K562 (cell line): Measurements from ENCODE around the gene RIPPLY3. TPM values are rescaled to one million over a fixed set of nuclear protein-coding genes. Genes with fewer than 3 reads are reported as not detected.

ENCODE experiments used
- ARID3A ChIP-seq: IDR thresholded peaks from 2 replicates; pipeline ENCODE4 v1.6.1; 2012; ENCODE audit warnings: low read depth, low read length, improper control_type of control experiment, borderline replicate concordance
- CREB3L1 ChIP-seq: fragments of 450-650 bp; IDR thresholded peaks from 2 replicates; pipeline ENCODE4 v1.6.1; 2014; ENCODE audit warnings: low read depth, mild to moderate bottlenecking, moderate library complexity, borderline replicate concordance
- CUX1 ChIP-seq: fragments of 200-800 bp; sonication (Bioruptor generic); IDR thresholded peaks from 2 replicates; pipeline ENCODE4 v1.6.1; 2016; ENCODE audit warnings: missing genetic modification characterization, missing compliant biosample characterization
- DEAF1 ChIP-seq: fragments of 450-650 bp; formaldehyde crosslinking; IDR thresholded peaks from 2 replicates; pipeline ENCODE4 v1.4.0; 2020; ENCODE audit warnings: mild to moderate bottlenecking, moderate library complexity
- KLF13 ChIP-seq: fragments of 450-650 bp; IDR thresholded peaks from 2 replicates; pipeline ENCODE4 v1.6.1; 2016; ENCODE audit warnings: missing genetic modification characterization, low read depth, mild to moderate bottlenecking, missing compliant biosample characterization, moderate library complexity, borderline replicate concordance
- LARP7 ChIP-seq: fragments of 450-650 bp; IDR thresholded peaks from 2 replicates; pipeline ENCODE4 v1.6.1; 2016
- MAFG ChIP-seq: fragments of 450-650 bp; conservative IDR thresholded peaks from 2 replicates; pipeline ENCODE4 v1.6.1; 2016; ENCODE audit warnings: missing genetic modification characterization, missing compliant biosample characterization
- PRPF4 ChIP-seq: fragments of 200-400 bp; formaldehyde crosslinking; IDR thresholded peaks from one replicate; pipeline ENCODE4 v1.6.1; 2017; ENCODE audit warnings: low read length, low read depth, mild to moderate bottlenecking; ENCODE audit not compliant: insufficient read depth, poor library complexity, severe bottlenecking
- RAD21 ChIP-seq, 2 experiments: fragments of 250-450 bp in 1 of 2; fragments of 450-650 bp in 1 of 2; sonication (Bioruptor Pico) in 1 of 2; formaldehyde crosslinking in 1 of 2; IDR thresholded peaks in 1 of 2; conservative IDR thresholded peaks in 1 of 2; 2 replicates each; pipeline versions ENCODE4 v1.4.0 to v1.8.0; 2020 to 2022; ENCODE audit warnings: mild to moderate bottlenecking in 2 of 2, moderate library complexity in 1 of 2
- RBM25 ChIP-seq: fragments of 200-400 bp; formaldehyde crosslinking; IDR thresholded peaks from 2 replicates; pipeline ENCODE4 v1.6.1; 2018; ENCODE audit warnings: low read length, low read depth, moderate library complexity; ENCODE audit not compliant: severe bottlenecking
- SMAD3 ChIP-seq: fragments of 450-650 bp; formaldehyde crosslinking; conservative IDR thresholded peaks from 2 replicates; pipeline ENCODE4 v1.4.0; 2020; ENCODE audit warnings: mild to moderate bottlenecking
- SNIP1 ChIP-seq: fragments of 450-650 bp; IDR thresholded peaks from 2 replicates; pipeline ENCODE4 v1.7.1; 2017; ENCODE audit warnings: low read depth, mild to moderate bottlenecking
- SRSF7 ChIP-seq: fragments of 200-400 bp; formaldehyde crosslinking; optimal IDR thresholded peaks from 2 replicates; pipeline ENCODE3; 2017; ENCODE audit warnings: mild to moderate bottlenecking, low read depth, low read length
- TEAD1 ChIP-seq, 2 experiments: fragments of 450-650 bp in 1 of 2; sonication (generic) in 1 of 2; formaldehyde crosslinking; IDR thresholded peaks; 2 replicates each; pipeline versions ENCODE4 v1.4.0 to v1.8.0; 2020 to 2022; ENCODE audit warnings: mild to moderate bottlenecking in 2 of 2, missing genetic modification reagents in 1 of 2
- ZNF217 ChIP-seq: sonication (generic); formaldehyde crosslinking; IDR thresholded peaks from 2 replicates; pipeline ENCODE4 v1.8.0; 2022; ENCODE audit warnings: mild to moderate bottlenecking, missing genetic modification reagents
- ZSCAN32 ChIP-seq: fragments of 450-650 bp; formaldehyde crosslinking; IDR thresholded peaks from 2 replicates; pipeline ENCODE4 v1.4.0; 2020; ENCODE audit warnings: mild to moderate bottlenecking, moderate library complexity
- polyA plus RNA-seq, 8 experiments: library from polyadenylated mRNA; depleted of rRNA in 4 of 8; stranded (reverse) in 5 of 8; unstranded in 3 of 8; fragments of >200 nt; fragmentation: Nextera tagmentation in 2 of 8; fragmentation: Illumina TruSeq in 1 of 8; extraction: Ambion mirVana in 2 of 8; extraction: Trizol in 1 of 8; gene quantifications; 2 replicates each; pipeline versions ENCODE4 v1.2.1 to v1.2.3, GENCODE V29; 2011 to 2014; ENCODE audit warnings: inconsistent platforms in 1 of 8, missing spikeins in 1 of 8
- total RNA-seq, 7 experiments: library from RNA; depleted of rRNA in 6 of 7; stranded (reverse); fragments of >200 nt in 6 of 7; fragmentation: Illumina TruSeq in 2 of 7; extraction: Trizol in 2 of 7; gene quantifications; 2 replicates each; pipeline versions ENCODE4 v1.2.1 to v1.2.3, GENCODE V29; 2011 to 2021; ENCODE audit warnings: low replicate concordance in 1 of 7

Gene RIPPLY3
- total and polyA plus RNA-seq, 9 of the 15 experiments (the other 6 are each of a cell fraction or from before 2014, with no cell fraction given) = not detected

- TF ChIP-seq CUX1 (CRISPR knock-in tag) = no peak
- TF ChIP-seq ZSCAN32 (CRISPR knock-in tag) = no peak
- TF ChIP-seq SMAD3 (CRISPR knock-in tag) = no peak
- TF ChIP-seq ZNF217 = peak; percentile 79; the same call in 1 of the 2 replicates
- peak; percentile 45 for TF ChIP-seq PRPF4
- TF ChIP-seq KLF13 (tag) = 0 out of 2 replicates have a peak, but pooled peaks have one; percentile 21
- peak; percentile 73 for TF ChIP-seq RBM25
- TF ChIP-seq LARP7 = no peak
- peak; percentile 55 to 66 for TF ChIP-seq RAD21 (CRISPR knock-in tag; conservative IDR thresholded peaks at IDR 0.05 in 1 of 2, IDR thresholded peaks at IDR 0.05 in 1 of 2)
- TF ChIP-seq DEAF1 = no peak; the same call in 1 of the 2 replicates
- TF ChIP-seq SRSF7 = no peak
- no peak for TF ChIP-seq SNIP1
- TF ChIP-seq TEAD1 (CRISPR knock-in tag; IDR thresholded peaks at IDR 0.05) = peak; percentile 2 to 85; a peak in 3 of 4 replicates
- peak; percentile 86 for TF ChIP-seq CREB3L1
- TF ChIP-seq MAFG (tag) = no peak
- no peak for TF ChIP-seq ARID3A
Measured at GRCh38 chr21:36989699-36990507, 16.6 kb upstream of the RIPPLY3 start (continued).
